HCT116 (cell line): ENCODE data around the gene PRMT3. TPM values are rescaled to one million over a fixed set of nuclear protein-coding genes. Genes with fewer than 3 reads are reported as not detected.

ENCODE experiments used
- ATAC-seq: fragments of 200-7000 bp; cut with Tn5 transposase; 2 replicates; pipeline ENCODE4 v1.9.1; 2020; ENCODE audit warnings: mild to moderate bottlenecking, moderate library complexity
- BruUV-seq: library from RNA; stranded (reverse); fragments of 400-500 nt; replicated peaks from 2 replicates; lab custom pipeline; 2021; lab: Mats Ljungman, UMichigan
- CTCF ChIA-PET: fragments of 300-600 bp; sonication (Branson Sonifier 250); formaldehyde crosslinking; loops from one replicate; lab custom pipeline; 2021; ENCODE audit warnings: antibody characterized with exemption; lab: Charles Lee
- POLR2A ChIA-PET: fragments of 300-600, 350-600 bp; sonication (Branson Sonifier 250); formaldehyde crosslinking; loops from one replicate; lab custom pipeline; 2021; ENCODE audit warnings: antibody characterized with exemption; lab: Charles Lee
- RAD21 ChIA-PET, 2 experiments: fragments of 300-600 bp; sonication (Branson Sonifier 250); formaldehyde crosslinking; loops; one replicate each; lab custom pipeline; 2023; ENCODE audit warnings: low total read pairs in 2 of 2; ENCODE audit not compliant: uncharacterized antibody in 2 of 2, unreplicated experiment in 2 of 2, low non-redundant PET in 1 of 2; lab: Charles Lee
- DNase-seq: peaks from one replicate; pipeline ENCODE4 v3.0.0-alpha.2; 2010; ENCODE audit warnings: low read depth, low spot score
- H2AFZ ChIP-seq: fragments of 200-600 bp; shearing (Covaris generic), sonication (generic); 2 replicates; pipeline ENCODE4 v1.6.1; 2017; ENCODE audit warnings: low read depth, mixed run types, mixed read lengths, antibody characterized with exemption, low read length; ENCODE audit not compliant: poor library complexity, severe bottlenecking
- H3K27ac ChIP-seq: 2 replicates; pipeline ENCODE4 v1.5.1; 2012; ENCODE audit warnings: low read depth, low read length
- H3K27me3 ChIP-seq: fragments of 200-600 bp; sonication (generic); 2 replicates; pipeline ENCODE4 v1.6.1; 2016; ENCODE audit warnings: mixed run types, low read length, mixed read lengths; ENCODE audit not compliant: insufficient read depth
- H3K36me3 ChIP-seq, 2 experiments: fragments of 200-500 bp in 1 of 2; fragments of 200-600 bp in 1 of 2; sonication (Bioruptor generic) in 1 of 2; sonication (generic) in 1 of 2; 2 replicates each; pipeline versions ENCODE4 v1.5.1 to v1.6.1; 2014 to 2016; ENCODE audit warnings: low read length in 2 of 2, inconsistent platforms in 1 of 2, mixed read lengths in 1 of 2, mixed run types in 1 of 2; ENCODE audit not compliant: insufficient read depth in 2 of 2, control insufficient read depth in 1 of 2
- H3K4me1 ChIP-seq, 2 experiments: fragments of 200-600 bp in 1 of 2; sonication (generic) in 1 of 2; 2 replicates each; pipeline versions ENCODE4 v1.5.1 to v1.6.1; 2012 to 2017; ENCODE audit warnings: low read length in 2 of 2, inconsistent platforms in 1 of 2, mild to moderate bottlenecking in 1 of 2, mixed read lengths in 1 of 2, mixed run types in 1 of 2, moderate library complexity in 1 of 2; ENCODE audit not compliant: insufficient read depth in 2 of 2, control insufficient read depth in 1 of 2
- H3K4me2 ChIP-seq: fragments of 200-600 bp; sonication (generic); 2 replicates; pipeline ENCODE4 v1.6.1; 2017; ENCODE audit warnings: mixed run types, low read length, mixed read lengths
- H3K4me3 ChIP-seq, 2 experiments: fragments of 200-600 bp in 1 of 2; sonication (generic) in 1 of 2; replicated peaks in 1 of 2; 2 replicates each; pipeline ENCODE4 v1.5.1; 2011 to 2016; ENCODE audit warnings: low read length in 2 of 2, control low read depth in 1 of 2, low read depth in 1 of 2, mild to moderate bottlenecking in 1 of 2, mixed read lengths in 1 of 2, mixed run types in 1 of 2
- H3K79me2 ChIP-seq: fragments of 200-600 bp; sonication (generic); 2 replicates; pipeline ENCODE4 v1.6.1; 2017; ENCODE audit warnings: mild to moderate bottlenecking, mixed run types, low read length, moderate library complexity, mixed read lengths; ENCODE audit not compliant: insufficient read depth
- H3K9ac ChIP-seq: fragments of 200-600 bp; sonication (generic); 2 replicates; pipeline ENCODE4 v1.6.1; 2016; ENCODE audit warnings: low read length, mixed read lengths
- H3K9me2 ChIP-seq: fragments of 200-600 bp; sonication (generic), shearing (Covaris generic); 2 replicates; pipeline ENCODE4 v1.6.1; 2017; ENCODE audit warnings: mixed run types, mild to moderate bottlenecking, moderate library complexity; ENCODE audit not compliant: insufficient read depth
- H3K9me3 ChIP-seq, 2 experiments: fragments of 200-500 bp in 1 of 2; fragments of 200-600 bp in 1 of 2; sonication (Bioruptor generic) in 1 of 2; sonication (generic) in 1 of 2; 2 replicates each; pipeline ENCODE4 v1.6.1; 2014 to 2017; ENCODE audit warnings: low read length in 2 of 2, mixed read lengths in 2 of 2, inconsistent platforms in 1 of 2, low read depth in 1 of 2, mild to moderate bottlenecking in 1 of 2, mixed run types in 1 of 2, moderate library complexity in 1 of 2; ENCODE audit not compliant: control insufficient read depth in 1 of 2, insufficient read depth in 1 of 2
- H4K20me1 ChIP-seq: fragments of 200-600 bp; sonication (generic), shearing (Covaris generic); 2 replicates; pipeline ENCODE4 v1.6.1; 2017; ENCODE audit warnings: mixed run types, mild to moderate bottlenecking, moderate library complexity; ENCODE audit not compliant: insufficient read depth
- ATF3 ChIP-seq: IDR thresholded peaks from 2 replicates; pipeline ENCODE4 v1.6.1; 2012
- CBX3 ChIP-seq: IDR thresholded peaks from 2 replicates; pipeline ENCODE4 v1.6.1; 2012; ENCODE audit warnings: low read depth
- CTCF ChIP-seq, 3 experiments: fragments of 200-600 bp in 1 of 3; sonication (generic) in 1 of 3; IDR thresholded peaks in 2 of 3; conservative IDR thresholded peaks in 1 of 3; 2 replicates each; pipeline ENCODE4 v1.5.1; 2012 to 2017; ENCODE audit warnings: low read depth in 2 of 3, low read length in 2 of 3, antibody characterized with exemption in 1 of 3, borderline replicate concordance in 1 of 3, control low read depth in 1 of 3, mild to moderate bottlenecking in 1 of 3, mixed read lengths in 1 of 3, mixed run types in 1 of 3, moderate library complexity in 1 of 3; ENCODE audit not compliant: insufficient read depth in 1 of 3
- EGR1 ChIP-seq: IDR thresholded peaks from 2 replicates; pipeline ENCODE4 v1.6.1; 2012; ENCODE audit warnings: low read depth
- ELF1 ChIP-seq: IDR thresholded peaks from 2 replicates; pipeline ENCODE4 v1.6.1; 2012; ENCODE audit warnings: low read depth, borderline replicate concordance
- EZH2 ChIP-seq: fragments of 200-600 bp; sonication (generic); IDR thresholded peaks from 2 replicates; pipeline ENCODE4 v1.6.1; 2017; ENCODE audit warnings: antibody characterized with exemption, mixed run types
- EZH2phosphoT487 ChIP-seq: fragments of 200-600 bp; IDR thresholded peaks from 2 replicates; pipeline ENCODE4 v1.6.1; 2018; ENCODE audit warnings: antibody characterized with exemption, borderline replicate concordance
- FOSL1 ChIP-seq: IDR thresholded peaks from 2 replicates; pipeline ENCODE4 v1.6.1; 2012; ENCODE audit warnings: low read depth
- JUND ChIP-seq: IDR thresholded peaks from 2 replicates; pipeline ENCODE4 v1.6.1; 2012
- POLR2AphosphoS5 ChIP-seq: IDR thresholded peaks from 2 replicates; pipeline ENCODE4 v1.6.1; 2011; ENCODE audit warnings: mild to moderate bottlenecking, low read depth, low read length, moderate library complexity
- SIN3A ChIP-seq: IDR thresholded peaks from 2 replicates; pipeline ENCODE4 v1.6.1; 2012; ENCODE audit warnings: low read depth
- TCF7L2 ChIP-seq: IDR thresholded peaks from 2 replicates; pipeline ENCODE4 v1.7.0; 2011; ENCODE audit warnings: borderline replicate concordance, inconsistent platforms; ENCODE audit not compliant: insufficient read depth, insufficient read length; ENCODE audit errors: extremely low read depth
- ZFX ChIP-seq: fragments of 450-650 bp; IDR thresholded peaks from 2 replicates; pipeline ENCODE4 v1.6.1; 2017
- ZNF274 ChIP-seq: fragments of 200-500 bp; sonication (Bioruptor generic); IDR thresholded peaks from 2 replicates; pipeline ENCODE4 v1.6.1; 2014; ENCODE audit warnings: mild to moderate bottlenecking, low read depth, low read length, inconsistent platforms
- intact Hi-C: fragments of 100-400 bp; cut with micrococcal nuclease; formaldehyde crosslinking; loops from 2 replicates; pipeline ENCODE4 v1.10.0; 2022
- total RNA-seq: library from RNA; stranded (reverse); gene quantifications from one replicate; pipeline ENCODE4 v1.2.1, GENCODE V29; 2021; ENCODE audit not compliant: unreplicated experiment

PRMT3 gene
- total RNA-seq, 1 experiment from 2014 or later, result 24.3 TPM

GRCh38 chr11:20387261-20388095 is at the start of gene PRMT3 (continued):
- TF ChIP-seq CTCF (IDR thresholded peaks at IDR 0.05 in 2 of 3, conservative IDR thresholded peaks at IDR 0.05 in 1 of 3; ENCODE audit: borderline replicate concordance in 1 of 3, insufficient read depth in 1 of 3, low read depth in 2 of 3, low read length in 2 of 3) (peak in 1 of 3 experiments; percentile 30; a peak in 2 of 6 replicates), SIN3A (peak; percentile 91), POLR2AphosphoS5 (peak; percentile 83), CBX3 (peak; percentile 77; the same call in 1 of the 2 replicates), ATF3 (no peak), TCF7L2 (peak; percentile 42), EGR1 (peak; percentile 66)

- Histone ChIP-seq H3K9me2 (no peaks in the 10 kb centered on the region), H3K4me2 (no peak overlapping the region), H2AFZ (no peak overlapping the region), H3K9ac (no peak overlapping the region), H3K27ac (no peak overlapping the region), H3K9me3 (no peaks in the 10 kb centered on the region), H3K79me2 (no peaks in the 10 kb centered on the region), H3K27me3 (peaks cover 67% of the 10 kb centered on the region), H3K4me3 (no peak overlapping the region), H4K20me1 (no peaks in the 10 kb centered on the region), H3K4me1 (no peaks in the 10 kb centered on the region), H3K36me3 (no peaks in the 10 kb centered on the region)
- ChIA-PET POLR2A (no interaction called here), CTCF (interaction anchor here (1.0 kb wide), 1 partner anchor 13 kb away, joined by 3 read pairs; no protein-coding TSS in a partner anchor), RAD21 (no interaction called here)
- DNase-seq (no peak), ATAC-seq (no peak)
- TF ChIP-seq ELF1 (no peak), EZH2phosphoT487 (no peak), FOSL1 (no peak), ZNF274 (no peak), JUND (no peak), EZH2 (no peak), ZFX (no peak)
- BruUV-seq, result no TSS peak
- intact Hi-C loops, result no loop called here
Measured at GRCh38 chr11:20342347-20343141, 45.0 kb upstream of the PRMT3 start.
